Gastrocnemius medialis (tissue), 4 donors: ENCODE data around the gene POLE3.

Source experiments
- CTCF ChIP-seq, 5 experiments: fragments of 450-650 bp in 3 of 5; fragments of 200-600 bp in 2 of 5; sonication (generic) in 2 of 5; IDR thresholded peaks in 4 of 5; conservative IDR thresholded peaks in 1 of 5; 1 replicate in 4 of 5; 2 replicates in 1 of 5; pipeline ENCODE4 v1.5.1; 2016 to 2019; ENCODE audit warnings: antibody characterized with exemption in 5 of 5, mild to moderate bottlenecking in 3 of 5, moderate library complexity in 3 of 5
- POLR2A ChIP-seq, 2 donors: fragments of 450-650 bp; IDR thresholded peaks; one replicate each; pipeline ENCODE4 v1.6.1; 2017; ENCODE audit warnings: antibody characterized with exemption in 2 of 2, mild to moderate bottlenecking in 2 of 2, moderate library complexity in 2 of 2

DNA sequence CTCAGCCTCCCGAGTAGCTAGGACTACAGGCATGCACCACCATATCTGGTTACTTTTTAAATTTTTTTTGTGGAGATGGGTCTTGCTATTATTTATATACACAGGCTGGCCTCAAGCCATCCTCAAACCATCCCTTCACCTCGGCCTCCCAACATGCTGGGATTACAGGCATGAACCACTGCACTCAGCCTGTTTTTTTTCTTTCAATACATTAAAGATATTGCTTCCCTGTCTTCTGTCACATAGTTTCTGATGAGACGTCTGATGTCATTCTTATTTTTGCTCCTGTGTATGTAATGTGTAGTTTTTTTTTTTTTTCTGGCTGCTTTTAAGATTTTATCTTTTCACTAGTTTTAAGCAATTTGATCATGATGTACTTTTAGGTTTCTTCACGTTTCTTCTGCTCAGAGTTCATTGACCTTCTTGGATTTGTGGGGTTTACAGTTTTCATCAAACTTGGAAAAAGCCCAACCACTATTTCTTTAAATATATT is 41.7 kb upstream of the POLE3 start:
- no peak for TF ChIP-seq CTCF (IDR thresholded peaks at IDR 0.05 in 4 of 5, conservative IDR thresholded peaks at IDR 0.05 in 1 of 5)
- no peak for TF ChIP-seq POLR2A (IDR thresholded peaks at IDR 0.05)
